ENCODE measurements around the gene ARAP1. TPM values are rescaled to one million over a fixed set of nuclear protein-coding genes. Genes with fewer than 3 reads are reported as not detected.

The ARAP1 gene
- total RNA-seq, 1 donor from 2014 or later: 17.6 TPM

GRCh38 chr11:72740060-72740424 lies 12.2 kb downstream of the ARAP1 start:
- Histone ChIP-seq H2AFZ (replicated peaks) (no peak overlapping the region), H3K9me3 (ENCODE audit: low read depth) (no peaks in the 10 kb centered on the region), H3K36me3 (no peaks in the 10 kb centered on the region), H3K9ac (no peak overlapping the region), H3K4me3 (no peak overlapping the region), H4K20me1 (ENCODE audit: low read depth) (no peaks in the 10 kb centered on the region), H3F3A (ENCODE audit: low read depth) (no peaks in the 10 kb centered on the region), H3K79me2 (ENCODE audit: low read depth) (peaks cover 6% of the 10 kb centered on the region), H3K27ac (no peak overlapping the region), H3K4me2 (no peak overlapping the region), H3K4me1 (peaks cover 10% of the 10 kb centered on the region), H3K27me3 (no peaks in the 10 kb centered on the region)
- no peak overlapping the region for H3K27ac Mint-ChIP-seq
- H3K36me3 Mint-ChIP-seq: no peaks in the 10 kb centered on the region
- H3K27me3 Mint-ChIP-seq (ENCODE audit: insufficient read depth, low read depth): no peaks in the 10 kb centered on the region
- no peak for TF ChIP-seq CTCF (IDR thresholded peaks at IDR 0.05)
- TF ChIP-seq EZH2 (IDR thresholded peaks at IDR 0.05): no peak
- TF ChIP-seq EZH2phosphoT487 (IDR thresholded peaks at IDR 0.05): no peak
- DNase-seq (ENCODE audit: low spot score): no peak
- H3K9me3 Mint-ChIP-seq: no peaks in the 10 kb centered on the region
- H3K4me1 Mint-ChIP-seq: peaks cover 39% of the 10 kb centered on the region
- H3K4me3 Mint-ChIP-seq: no peak overlapping the region

- H3K4me1 Mint-ChIP-seq: peaks cover 39% of the 10 kb centered on the region
- no peaks in the 10 kb centered on the region for H3K27me3 Mint-ChIP-seq (ENCODE audit: insufficient read depth, low read depth)
- H3K4me3 ChIP-seq: no peak overlapping the region
Observed at GRCh38 chr11:72739240-72740059, 12.8 kb downstream of the ARAP1 start.

GRCh38 chr11:72738199-72739141 lies 13.7 kb downstream of the ARAP1 start:
- Histone ChIP-seq H4K20me1 (ENCODE audit: low read depth) (peaks cover 4% of the 10 kb centered on the region), H3K27me3 (no peaks in the 10 kb centered on the region), H3K4me3 (no peak overlapping the region), H3K4me2 (no peak overlapping the region), H3K9ac (no peak overlapping the region), H3K79me2 (ENCODE audit: low read depth) (peaks cover 6% of the 10 kb centered on the region), H3K27ac (no peak overlapping the region), H3F3A (ENCODE audit: low read depth) (no peaks in the 10 kb centered on the region), H3K4me1 (peaks cover 10% of the 10 kb centered on the region), H2AFZ (replicated peaks) (no peak overlapping the region), H3K9me3 (ENCODE audit: low read depth) (no peaks in the 10 kb centered on the region), H3K36me3 (no peaks in the 10 kb centered on the region)
- DNase-seq (ENCODE audit: low spot score): no peak
- Mint-ChIP-seq H3K9me3 (no peaks in the 10 kb centered on the region), H3K4me1 (peaks cover 33% of the 10 kb centered on the region), H3K27me3 (ENCODE audit: insufficient read depth, low read depth) (no peaks in the 10 kb centered on the region), H3K36me3 (no peaks in the 10 kb centered on the region), H3K27ac (peak overlapping the region; percentile 14), H3K4me3 (no peak overlapping the region)
- TF ChIP-seq EZH2phosphoT487 (IDR thresholded peaks at IDR 0.05) (no peak), EZH2 (IDR thresholded peaks at IDR 0.05) (no peak), CTCF (IDR thresholded peaks at IDR 0.05) (no peak)

More at GRCh38 chr11:72739240-72740059, 12.8 kb downstream of the ARAP1 start:
- TF ChIP-seq EZH2 (IDR thresholded peaks at IDR 0.05) (no peak), EZH2phosphoT487 (IDR thresholded peaks at IDR 0.05) (no peak), CTCF (IDR thresholded peaks at IDR 0.05) (no peak)
- H3K9me3 Mint-ChIP-seq: no peaks in the 10 kb centered on the region
- H3K4me3 Mint-ChIP-seq: no peak overlapping the region
- Histone ChIP-seq H3K36me3 (no peaks in the 10 kb centered on the region), H3K27me3 (no peaks in the 10 kb centered on the region), H3K9me3 (ENCODE audit: low read depth) (no peaks in the 10 kb centered on the region), H2AFZ (replicated peaks) (no peak overlapping the region), H3K9ac (no peak overlapping the region), H3K4me2 (no peak overlapping the region), H3F3A (ENCODE audit: low read depth) (no peaks in the 10 kb centered on the region), H3K79me2 (ENCODE audit: low read depth) (peaks cover 6% of the 10 kb centered on the region), H3K4me1 (peaks cover 10% of the 10 kb centered on the region), H4K20me1 (ENCODE audit: low read depth) (peaks cover under 1% of the 10 kb centered on the region), H3K27ac (no peak overlapping the region)
- DNase-seq (ENCODE audit: low spot score): no peak
- no peak overlapping the region for H3K27ac Mint-ChIP-seq
- H3K36me3 Mint-ChIP-seq: no peaks in the 10 kb centered on the region
